ENCODE data around the gene LIMCH1.
A peak's percentile ranks its signal among the peaks of the same experiment; 100 is the strongest.

Gene LIMCH1

DNA sequence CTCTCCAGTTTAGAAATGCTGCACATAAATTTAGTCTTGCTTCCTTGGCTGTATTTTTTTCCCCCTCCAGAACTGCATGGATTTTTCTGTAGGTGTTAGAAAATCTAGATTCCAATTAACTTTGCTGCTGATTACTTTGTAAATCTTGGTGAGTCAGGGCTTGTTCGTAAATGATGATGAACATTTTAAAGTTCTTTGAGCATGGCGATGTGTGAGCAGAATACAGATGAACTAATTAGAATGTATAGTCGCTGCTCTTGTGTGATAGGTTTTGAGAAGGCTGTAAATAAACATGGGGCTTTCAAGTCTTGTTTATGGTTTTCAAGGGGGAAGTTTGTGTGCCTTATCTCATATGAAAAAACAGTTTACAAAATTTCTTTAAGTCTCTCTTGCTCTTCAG is 23.3 kb downstream of the LIMCH1 start:
- DNase-seq (ENCODE audit: low read depth) = no peak

DNA sequence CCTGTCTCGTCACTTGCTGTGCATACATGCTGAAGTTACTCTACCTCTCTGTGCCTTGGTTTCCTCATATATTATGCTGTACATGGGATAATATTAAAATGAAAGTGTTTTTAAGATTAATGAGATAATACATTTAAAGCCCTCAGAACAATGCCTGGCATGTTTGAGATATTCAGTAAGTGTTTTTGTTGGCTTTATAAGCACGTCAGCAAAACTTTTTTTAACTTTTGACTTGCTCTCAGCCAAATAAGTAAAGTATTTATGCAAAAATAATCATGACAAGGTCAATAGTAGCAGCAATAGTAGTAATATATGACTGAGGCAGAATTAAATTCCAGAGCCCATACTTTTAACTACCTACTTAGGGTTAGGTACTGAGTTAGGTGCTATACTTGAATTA is 29.2 kb downstream of the LIMCH1 start:
- DNase-seq (ENCODE audit: low read depth) = no peak

DNA sequence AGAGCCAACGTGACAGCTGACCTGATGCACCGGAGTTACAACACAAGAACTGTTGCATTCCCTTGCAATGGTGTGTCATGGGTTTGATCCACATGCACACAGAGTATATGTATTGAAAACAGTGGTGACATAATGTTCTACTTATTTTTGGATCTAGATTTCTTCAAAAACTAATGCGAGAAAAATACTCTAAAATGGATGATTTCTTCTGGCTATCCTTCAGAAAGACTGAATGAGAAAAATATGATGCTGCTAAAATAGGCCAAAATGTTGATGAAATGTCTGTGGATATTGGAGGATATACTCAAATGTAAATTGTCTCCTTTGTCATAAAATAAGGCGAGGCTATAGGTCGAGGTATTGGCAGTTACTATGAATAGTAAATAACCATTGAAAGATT is 30.4 kb downstream of the LIMCH1 start:
- peak; percentile 45 for DNase-seq (ENCODE audit: low read depth)

DNA sequence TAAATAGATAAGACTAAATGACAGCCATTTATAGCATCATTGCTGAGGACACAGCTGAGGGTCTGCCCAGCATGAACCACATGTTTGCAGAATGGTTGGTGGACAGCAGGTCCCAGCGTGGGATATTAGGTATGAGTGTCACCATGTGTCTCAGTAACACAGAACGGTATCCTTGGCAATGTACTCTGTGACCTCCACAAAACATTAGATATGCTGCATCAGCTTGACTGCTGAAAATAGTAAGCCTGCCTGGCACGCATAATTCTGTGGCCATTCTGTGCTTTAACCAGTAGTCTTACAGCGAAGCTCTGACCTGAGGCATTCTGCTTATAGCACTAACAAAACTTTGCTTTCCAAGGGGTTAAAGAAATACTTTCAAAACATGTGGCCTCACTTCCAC is 32.0 kb downstream of the LIMCH1 start:
- no peak for DNase-seq (ENCODE audit: low read depth)

DNA sequence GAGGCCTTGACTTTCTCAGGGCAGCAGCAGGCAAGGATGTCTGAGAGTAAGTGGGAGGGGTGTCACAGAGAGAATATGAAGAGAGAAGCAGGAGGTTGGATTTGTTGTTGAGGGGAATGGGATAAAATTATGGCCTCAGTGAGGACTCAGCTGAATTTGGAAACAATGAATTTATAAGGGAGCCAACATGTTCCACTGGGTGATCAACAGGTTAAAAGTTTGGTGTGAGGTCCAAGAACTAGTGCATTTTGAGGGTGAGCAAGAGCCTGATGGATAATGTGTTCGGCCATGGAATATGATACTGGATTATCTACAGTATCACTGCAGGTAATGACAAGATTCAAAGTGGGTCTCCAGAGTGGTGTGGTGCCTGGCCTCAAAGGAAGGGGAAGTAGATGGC is 33.5 kb downstream of the LIMCH1 start:
- no peak for DNase-seq (ENCODE audit: low read depth)

DNA sequence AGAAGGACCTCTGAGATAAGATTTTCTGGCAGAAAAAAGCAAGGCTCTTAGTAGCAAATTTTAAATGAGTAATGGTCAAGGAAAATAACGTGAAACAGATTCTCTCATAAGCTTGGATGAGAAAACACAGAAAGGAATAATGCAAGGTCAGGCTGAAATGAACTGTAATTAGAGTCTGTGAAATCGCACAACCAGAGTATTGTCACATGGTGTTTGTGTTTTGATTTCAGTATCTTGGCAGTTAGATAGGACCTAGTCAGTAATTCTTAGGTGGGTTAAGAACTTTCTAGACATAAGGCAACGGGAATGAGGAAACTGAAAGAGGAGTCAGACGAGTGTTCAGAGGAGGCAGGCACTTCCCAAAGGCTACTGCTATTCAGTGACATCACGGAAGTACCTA is 34.6 kb downstream of the LIMCH1 start:
- peak; percentile 67 for DNase-seq (ENCODE audit: low read depth)

DNA sequence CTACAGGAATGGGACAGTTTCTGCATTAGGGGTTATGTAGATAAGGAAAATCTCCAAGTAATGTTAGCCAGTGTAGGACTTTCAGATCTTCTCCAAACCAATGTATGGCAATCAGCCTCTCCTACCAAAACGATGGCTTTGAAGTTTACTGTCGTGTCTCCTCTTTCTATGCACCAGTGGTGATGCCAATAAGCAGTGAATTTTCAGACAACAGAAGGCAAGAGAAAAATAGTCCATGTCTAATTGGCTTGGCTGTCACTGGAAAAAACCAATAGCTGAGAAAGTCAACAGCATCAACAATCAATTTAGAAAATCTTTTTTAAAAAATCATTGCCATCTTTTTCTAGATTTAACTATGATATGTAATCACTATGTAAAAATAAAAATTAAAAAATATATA is 35.0 kb downstream of the LIMCH1 start:
- DNase-seq (ENCODE audit: low read depth) = no peak

DNA sequence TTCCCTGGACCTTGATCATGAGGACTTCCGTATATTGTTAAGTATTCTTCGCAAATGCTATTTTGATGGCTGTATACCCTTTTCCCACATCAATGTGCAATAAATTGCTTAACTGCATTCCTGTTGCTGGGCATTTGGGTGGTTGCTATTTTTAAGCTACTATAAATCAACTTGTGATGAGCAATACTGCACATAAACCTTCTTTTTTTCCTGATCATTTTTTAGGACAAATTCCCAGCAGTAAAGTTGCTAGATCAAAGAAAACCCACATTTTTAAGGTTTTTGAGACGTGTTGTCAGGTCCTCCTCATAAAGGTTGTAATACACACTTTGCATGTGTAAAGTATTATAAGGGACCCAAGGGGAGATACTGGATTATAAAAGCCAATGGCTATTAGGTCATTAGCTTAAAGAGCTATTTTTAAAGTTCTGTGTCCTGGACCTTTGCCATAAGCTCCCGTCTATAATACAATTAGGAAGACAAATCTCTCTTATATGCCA is 35.6 kb downstream of the LIMCH1 start:
- peak; percentile 49 for DNase-seq (ENCODE audit: low read depth)

DNA sequence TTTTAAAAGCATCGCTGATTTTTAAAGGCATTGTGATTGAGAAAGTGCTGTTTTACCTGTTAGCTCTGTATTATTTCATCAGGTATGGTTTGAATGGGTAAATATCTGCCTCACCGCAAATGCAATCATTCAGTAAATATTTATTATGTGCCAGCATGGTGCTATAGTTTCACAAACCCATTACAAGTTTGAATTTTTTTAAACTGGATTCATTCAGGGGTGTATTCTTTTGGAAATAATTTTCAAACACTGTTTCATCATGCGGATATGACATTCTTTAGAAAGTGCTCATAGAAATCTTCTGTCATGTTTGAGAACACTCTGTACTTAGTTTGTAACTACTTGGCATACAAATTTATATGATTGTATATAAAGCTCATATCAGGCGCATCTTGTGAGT is 37.2 kb downstream of the LIMCH1 start:
- peak; percentile 74 for DNase-seq (ENCODE audit: low read depth)

DNA sequence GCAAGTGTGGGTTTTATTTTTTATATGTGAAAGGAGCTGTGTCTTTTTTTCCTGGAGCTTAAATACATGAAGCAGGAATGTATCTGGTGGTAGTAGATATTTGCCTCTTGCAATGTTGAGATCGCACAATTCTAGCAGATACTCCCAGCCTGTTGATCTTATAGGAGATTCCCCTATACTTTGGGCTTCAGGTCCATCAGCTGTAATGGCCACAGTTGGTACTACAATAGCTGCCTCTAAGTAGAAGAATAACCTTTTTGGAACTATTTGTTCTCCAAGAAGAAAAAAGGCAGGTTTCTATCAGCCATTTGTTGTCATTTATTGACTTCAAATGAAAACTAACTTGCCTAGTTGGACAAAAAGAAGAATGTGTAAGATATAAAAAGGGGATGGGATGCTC is 37.7 kb downstream of the LIMCH1 start:
- DNase-seq (ENCODE audit: low read depth) = no peak

DNA sequence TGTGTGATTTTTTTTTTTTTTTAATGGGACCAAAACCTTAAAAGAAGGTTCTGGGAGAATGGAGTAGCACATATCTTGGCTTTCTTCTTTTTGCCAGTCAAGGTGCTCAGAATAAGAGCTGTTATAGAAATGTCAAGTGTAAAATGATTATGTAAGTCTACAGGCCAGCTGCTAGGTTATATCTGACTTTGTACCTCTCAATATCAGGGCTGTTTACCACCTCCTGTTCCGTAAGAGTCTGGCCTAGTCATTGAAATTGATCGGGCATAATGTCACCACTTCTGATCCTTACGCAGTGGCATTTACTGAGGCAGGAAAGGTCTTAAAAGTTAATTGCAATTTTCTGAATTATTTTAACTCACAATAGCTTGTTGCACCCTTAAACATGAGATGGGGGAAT is 41.1 kb downstream of the LIMCH1 start:
- DNase-seq (ENCODE audit: low read depth) = no peak

DNA sequence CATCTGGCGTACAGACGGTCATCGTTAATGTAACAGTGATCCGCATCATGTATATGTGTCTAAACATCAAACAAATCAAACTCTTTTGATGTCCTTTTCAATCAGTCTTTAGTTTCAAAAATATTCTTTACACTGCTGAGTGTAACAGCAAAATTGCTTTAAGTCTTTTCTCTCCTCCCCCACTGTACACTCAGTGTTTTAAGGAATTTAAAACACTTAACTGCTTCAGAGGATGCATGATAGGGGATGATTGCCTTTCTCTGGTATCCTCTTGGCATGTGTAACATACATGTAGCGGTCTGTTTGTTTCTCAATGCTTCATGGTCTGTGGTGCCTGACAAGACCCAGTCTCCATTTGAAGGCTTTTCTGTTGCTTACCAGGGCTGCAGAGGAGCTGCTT is 41.6 kb downstream of the LIMCH1 start:
- DNase-seq (ENCODE audit: low read depth) = no peak

DNA sequence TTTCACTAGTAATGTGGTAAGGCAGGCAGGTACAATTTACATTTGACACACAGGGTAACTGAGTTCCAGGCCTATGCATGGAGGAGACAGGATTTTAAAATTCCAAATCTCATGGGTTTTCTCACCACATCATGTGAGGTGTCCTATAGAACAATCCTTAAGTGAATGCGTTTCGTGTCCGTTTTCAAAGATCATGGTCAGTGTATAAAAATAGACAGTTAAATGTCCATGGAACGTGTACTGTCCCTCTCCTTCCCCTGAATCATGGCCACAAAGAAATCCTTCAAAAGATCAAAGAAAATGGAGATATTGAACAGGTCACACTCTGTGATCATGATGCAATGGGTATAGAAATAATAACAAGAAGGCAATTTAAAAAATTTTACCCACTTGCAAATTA is 42.0 kb downstream of the LIMCH1 start:
- DNase-seq (ENCODE audit: low read depth) = no peak

DNA sequence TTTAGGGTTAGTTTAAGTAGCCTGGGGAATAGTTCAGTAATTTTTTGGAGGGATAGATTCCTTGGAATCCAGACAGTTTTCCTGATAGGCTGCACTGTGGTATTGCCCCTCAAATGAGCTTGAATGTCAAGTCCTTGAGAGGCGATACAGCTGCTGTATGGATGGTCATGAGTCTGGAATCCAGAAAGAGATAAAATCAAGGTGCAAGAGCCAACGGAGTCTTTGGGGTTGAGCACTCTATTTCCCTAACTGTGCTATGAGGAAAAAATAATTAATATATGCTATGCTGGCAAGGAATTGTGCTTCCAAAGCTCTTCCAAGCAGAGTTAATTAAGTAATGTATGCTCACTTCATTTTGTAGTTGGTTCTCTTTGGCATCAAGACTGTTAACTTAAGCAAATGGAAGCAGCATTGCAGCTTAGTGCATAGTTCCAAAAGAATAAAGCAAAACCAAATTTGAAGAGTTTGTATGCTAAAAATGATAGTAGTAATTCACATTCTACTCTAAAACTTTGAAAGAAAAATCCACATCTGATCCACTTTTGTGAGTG is 48.8 kb downstream of the LIMCH1 start:
- DNase-seq (ENCODE audit: low read depth) = no peak

DNA sequence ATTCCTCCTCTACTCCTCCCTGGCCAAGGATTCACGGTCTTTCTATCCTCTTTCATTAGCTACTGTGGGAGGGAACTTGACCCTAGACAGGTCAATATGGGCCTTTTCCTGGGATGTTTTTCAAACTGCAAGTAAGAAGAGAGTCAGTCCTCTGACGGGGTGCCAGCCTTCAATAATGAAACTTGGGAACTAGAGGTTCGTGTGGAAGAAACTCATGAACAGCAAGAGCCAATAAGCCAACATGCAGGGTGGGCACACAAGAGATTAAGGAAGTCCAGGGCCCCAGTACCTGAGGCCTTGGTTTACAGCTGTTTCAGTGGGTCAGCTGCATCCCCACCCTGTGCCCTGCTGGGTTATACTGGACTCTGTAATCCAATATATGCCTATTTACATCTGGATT is 49.3 kb downstream of the LIMCH1 start:
- DNase-seq (ENCODE audit: low read depth) = no peak

DNA sequence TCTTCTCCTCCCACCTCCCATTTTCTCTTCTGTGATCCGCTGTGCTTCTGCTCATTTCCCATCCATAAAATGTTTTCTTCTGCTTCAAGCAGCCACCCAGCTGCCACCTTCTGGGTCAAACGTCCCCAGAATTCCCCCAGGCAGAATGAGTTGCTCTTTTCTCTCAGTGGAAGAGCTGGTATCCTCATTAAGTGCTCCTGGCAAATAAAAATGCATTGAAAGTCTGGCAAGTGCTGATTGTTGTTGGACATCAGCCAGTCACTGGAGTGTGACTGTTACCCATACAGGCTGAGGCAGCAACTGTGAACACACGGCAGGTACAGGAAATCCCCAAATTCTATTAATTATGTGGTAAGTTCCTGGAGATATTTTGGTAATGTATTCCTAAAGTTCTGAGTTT is 52.6 kb downstream of the LIMCH1 start:
- no peak for DNase-seq (ENCODE audit: low read depth)

DNA sequence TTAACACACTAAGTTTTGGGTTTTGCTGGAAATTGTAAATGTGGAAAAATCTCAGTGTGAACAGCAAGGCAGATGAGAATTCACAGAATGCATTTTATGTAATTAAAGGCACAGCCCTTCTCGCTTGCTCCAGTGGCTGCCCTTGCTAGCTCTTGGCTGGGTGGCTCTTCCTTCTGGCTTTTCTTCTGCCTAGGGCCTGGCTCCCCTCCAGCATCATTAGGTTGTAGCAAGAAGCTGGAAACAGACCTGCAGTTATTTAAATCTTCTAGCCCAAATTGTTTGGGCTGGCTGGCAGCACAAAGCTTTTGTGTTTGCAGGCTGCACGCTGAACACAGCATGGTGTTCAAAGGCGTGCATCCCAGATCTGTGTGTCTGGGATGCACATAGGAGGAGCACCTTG is 56.5 kb downstream of the LIMCH1 start:
- no peak for DNase-seq (ENCODE audit: low read depth)

DNA sequence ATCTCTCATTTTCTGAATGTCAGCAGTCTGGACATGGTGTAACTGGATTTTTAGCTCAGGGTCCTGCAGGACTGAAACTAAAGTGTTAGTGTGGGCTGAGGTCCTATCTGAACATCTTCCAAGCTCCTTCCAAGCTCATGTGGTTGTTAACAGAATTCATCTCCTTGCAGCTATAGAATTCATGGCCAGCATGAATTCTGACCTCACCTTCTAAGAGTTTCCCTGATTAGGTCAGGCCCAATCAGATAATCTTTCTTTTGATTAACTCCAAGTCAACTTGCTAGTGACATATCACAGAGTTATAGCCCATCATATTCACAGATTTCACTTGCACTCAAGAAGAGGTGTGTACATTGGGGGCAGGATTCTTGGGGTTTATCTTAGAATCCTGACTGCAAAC is 59.5 kb downstream of the LIMCH1 start:
- DNase-seq (ENCODE audit: low read depth) = no peak

DNA sequence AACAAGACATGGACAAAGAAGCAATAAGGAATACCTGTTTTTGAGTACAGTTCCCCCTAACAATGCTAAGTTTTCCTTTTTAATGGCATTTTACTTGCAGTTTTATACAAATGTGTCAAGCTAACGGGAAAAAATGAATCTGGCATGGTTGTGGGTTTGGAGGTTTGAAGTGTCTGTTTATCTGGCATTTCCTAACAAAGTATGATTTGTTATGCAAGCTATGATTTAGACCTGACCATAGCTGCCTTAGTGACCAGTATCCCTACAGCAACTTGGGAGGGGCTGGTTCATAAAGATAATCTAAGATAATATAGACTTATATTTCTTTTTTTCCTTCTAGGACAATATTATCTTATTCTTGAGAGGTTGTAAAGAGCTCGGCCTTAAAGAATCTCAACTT is 60.6 kb downstream of the LIMCH1 start:
- peak; percentile 83 for DNase-seq (ENCODE audit: low read depth)

DNA sequence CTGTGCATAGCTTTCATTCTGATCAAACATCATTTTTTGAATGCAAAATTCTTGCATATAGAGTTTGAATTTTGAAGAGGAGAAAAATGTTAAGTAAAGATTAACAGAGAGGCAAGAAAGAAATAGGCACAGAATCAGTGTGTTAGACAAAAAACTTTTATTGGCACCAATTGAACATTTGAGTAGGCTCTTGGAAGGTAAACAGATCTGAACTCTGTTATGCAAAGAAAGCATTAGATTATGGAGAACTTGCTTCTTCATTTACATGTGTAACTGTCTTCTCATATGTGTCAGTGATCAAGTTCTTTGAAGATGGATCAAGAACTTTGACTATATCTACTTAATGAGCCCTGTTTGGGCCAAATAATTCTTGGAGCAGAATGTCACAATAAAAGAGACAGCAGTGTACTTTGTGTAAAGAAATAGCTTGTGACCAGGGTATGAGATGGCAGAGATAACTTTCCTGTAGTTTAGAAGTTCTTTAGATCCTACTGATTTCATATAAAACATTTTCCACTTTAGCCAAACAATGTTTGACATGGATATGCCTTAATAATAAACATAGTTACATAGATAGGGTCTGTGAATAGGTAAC is 61.3 kb downstream of the LIMCH1 start:
- DNase-seq (ENCODE audit: low read depth) = no peak

DNA sequence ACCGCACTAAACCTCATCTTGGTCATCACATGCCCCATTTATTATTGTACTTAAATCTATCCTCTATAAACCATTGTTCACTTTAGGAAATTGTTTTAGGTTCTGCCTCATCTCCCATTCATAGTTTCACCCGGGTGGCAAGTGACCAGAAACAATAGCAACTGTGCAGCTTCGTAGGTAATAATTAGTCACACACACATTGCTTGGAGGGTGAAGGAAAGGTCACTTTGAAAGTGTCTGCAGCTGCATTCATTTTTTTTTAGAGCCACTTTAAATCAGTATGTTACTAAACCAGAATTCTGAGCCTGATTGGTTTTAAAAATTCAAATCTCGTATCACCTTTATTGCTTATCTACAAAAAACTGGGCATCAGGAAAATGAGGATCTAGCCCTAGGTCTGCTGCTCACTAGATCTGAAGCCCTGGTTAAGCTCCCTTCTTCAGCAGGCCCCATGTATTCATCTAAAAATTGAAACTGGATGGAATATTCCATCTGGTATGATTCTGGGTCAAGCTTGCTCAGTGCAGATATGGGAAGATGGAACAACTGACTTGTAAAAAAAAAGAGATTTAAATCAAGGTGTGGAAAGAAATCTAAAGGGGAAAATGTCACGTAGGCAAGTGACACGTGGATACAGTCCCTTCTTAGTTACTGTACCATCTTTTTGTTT is 62.4 kb downstream of the LIMCH1 start:
- peak; percentile 65 for DNase-seq (ENCODE audit: low read depth)

DNA sequence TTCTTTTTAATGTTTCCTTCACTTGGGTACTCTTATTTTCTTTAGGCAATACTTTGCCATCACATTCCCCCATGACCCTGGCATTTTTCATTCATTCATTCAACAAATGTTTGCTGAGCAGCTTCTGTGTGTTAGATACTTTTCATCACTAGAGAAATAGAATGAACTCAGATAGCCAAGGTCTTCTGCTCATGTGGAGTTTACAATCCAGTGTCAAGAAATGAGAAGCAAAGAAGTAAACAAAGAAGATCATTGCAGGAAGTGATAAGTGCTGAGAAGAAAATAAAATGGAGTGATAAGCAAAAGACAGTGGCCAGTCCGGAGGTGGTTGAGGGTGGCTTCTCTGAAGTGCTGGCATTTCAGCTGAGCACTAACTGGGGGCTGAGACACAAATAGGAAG is 63.1 kb downstream of the LIMCH1 start:
- no peak for DNase-seq (ENCODE audit: low read depth)

DNA sequence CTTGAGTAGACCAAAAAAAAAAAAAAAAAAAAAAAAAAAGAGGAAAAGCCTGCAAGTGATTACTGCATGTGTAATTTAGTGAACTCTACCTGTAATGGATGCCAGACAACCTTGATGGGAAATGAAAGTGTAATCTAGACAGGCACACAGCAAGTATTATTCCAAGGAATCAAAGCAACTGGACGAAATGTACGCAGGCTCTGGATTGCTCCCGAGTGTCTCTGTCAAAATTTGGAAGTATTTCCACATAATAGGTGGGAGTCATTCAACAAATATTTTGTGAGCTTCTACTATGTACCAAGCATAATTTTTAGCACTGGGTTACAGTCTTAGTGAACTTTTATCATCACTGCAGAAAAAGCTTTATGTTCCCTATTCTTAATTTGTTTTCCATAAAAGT is 64.2 kb downstream of the LIMCH1 start:
- no peak for DNase-seq (ENCODE audit: low read depth)

All from iris pigment epithelial cell (primary cell).